GM12892 (cell line): Measurements from ENCODE around the gene OR7E24. TPM values are rescaled to one million over a fixed set of nuclear protein-coding genes. Genes with fewer than 3 reads are reported as not detected.
"Not testable (repeated sequence)": the region's sequence is repeated elsewhere in the genome, so short reads cannot be mapped to it uniquely, and the experiment has no call there.

ENCODE experiments used
- DNase-seq: peaks from one replicate; pipeline ENCODE4 v3.0.0; 2011; ENCODE audit not compliant: insufficient read length
- FAIRE-seq: peaks from 2 replicates; lab custom pipeline; 2011; peaks lifted over from hg19 to GRCh38; lab: Jason Lieb, UNC
- POLR2A ChIP-seq: IDR thresholded peaks from 2 replicates; pipeline ENCODE4 v1.6.1; 2011; ENCODE audit warnings: low read depth, low read length, control low read depth
- POLR2AphosphoS5 ChIP-seq: IDR thresholded peaks from 2 replicates; pipeline ENCODE4 v1.6.1; 2011; ENCODE audit warnings: low read depth, low read length, control low read depth
- TAF1 ChIP-seq: IDR thresholded peaks from 2 replicates; pipeline ENCODE4 v1.6.1; 2011; ENCODE audit warnings: low read depth, mild to moderate bottlenecking, control low read depth, low read length, borderline replicate concordance
- polyA plus RNA-seq: library from polyadenylated mRNA; unstranded; fragments of >200 nt; gene quantifications from one replicate; pipeline ENCODE4 v1.2.1, GENCODE V29; 2012; ENCODE audit warnings: missing spikeins, inconsistent platforms; ENCODE audit not compliant: missing spikeins

The OR7E24 gene
- polyA plus RNA-seq = not detected

DNA sequence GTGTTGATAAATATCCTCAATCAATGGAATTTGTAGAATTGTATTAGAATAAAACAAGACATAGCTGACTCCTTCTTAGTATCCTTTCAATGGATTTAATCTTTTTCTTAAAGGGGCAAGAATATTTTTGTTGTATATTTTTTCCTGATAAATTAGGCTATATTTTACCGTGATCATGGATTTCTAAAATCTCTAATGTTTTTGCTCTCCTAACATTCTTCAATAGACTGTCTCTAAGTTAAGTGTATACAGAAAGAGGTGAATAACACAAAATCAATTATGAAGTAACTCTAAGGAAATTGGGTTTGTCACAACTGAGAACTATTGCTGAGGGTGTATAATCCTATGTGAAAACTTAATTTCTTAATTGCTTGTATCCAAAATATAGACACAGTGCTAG, at the start of gene OR7E24:
Gene OR7E24 (plus strand): TSS at position 301 of the 400 bp plus-strand sequence. CDS start 114 bp downstream, outside the sequence.
- no peak for FAIRE-seq
- no peak for TF ChIP-seq TAF1
- TF ChIP-seq POLR2AphosphoS5 = no peak
- TF ChIP-seq POLR2A = no peak
- DNase-seq = no peak

DNA sequence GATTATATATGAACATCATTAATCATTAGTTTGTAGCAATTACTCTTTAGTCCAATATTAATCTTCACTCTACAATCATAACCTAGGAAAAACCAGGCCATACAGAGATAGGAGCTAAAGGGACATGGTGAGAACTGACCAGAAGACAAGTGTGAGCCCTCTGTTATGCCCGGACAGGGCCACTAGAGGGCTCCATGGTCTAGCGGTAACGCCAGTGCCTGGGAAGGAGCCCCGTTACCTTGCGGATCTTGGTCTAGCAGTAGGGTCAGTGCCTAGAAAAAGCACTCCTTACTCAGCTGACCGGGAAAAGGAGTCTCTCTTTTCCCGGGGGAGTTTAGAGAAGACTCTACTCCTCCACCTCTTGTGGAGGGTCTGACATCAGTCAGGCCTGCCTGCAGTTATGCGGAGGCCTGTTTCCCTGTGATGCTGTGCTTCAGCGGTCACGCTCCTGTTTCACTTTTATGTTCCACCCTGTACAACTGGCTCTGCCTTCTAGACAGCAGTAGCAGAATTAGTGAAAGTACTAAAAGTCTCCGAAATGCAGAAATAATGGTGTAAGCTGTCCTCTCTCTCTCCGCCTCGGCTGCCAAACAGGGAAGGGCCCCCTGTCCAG, 45.1 kb upstream of the OR7E24 start:
- FAIRE-seq = peak; percentile 33
- DNase-seq = peak; percentile 21
- no peak for TF ChIP-seq POLR2A
- no peak for TF ChIP-seq POLR2AphosphoS5
- no peak for TF ChIP-seq TAF1

DNA sequence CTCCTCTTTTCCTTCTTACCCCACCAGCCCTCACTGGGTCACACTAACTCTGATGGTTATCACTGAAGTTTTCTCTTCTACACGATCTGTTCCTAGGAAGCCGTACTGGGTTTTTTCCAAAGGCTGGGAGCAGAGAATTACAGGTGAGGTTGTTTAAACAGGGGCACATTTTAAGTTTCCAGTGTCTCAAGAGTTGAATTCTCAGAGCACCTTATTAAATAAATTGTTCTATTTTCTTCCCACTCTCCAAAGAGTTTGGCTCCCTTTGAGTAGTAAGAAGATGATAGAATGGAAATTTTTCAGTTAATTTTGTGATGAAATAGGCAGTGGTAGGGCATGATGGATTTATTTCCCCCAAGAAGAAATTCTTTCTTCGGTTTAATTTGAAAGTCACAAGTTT, 31.2 kb upstream of the OR7E24 start, which contains the start of gene OR7D4:
Gene OR7D4 (minus strand): TSS at position 101 of the 400 bp plus-strand sequence. CDS start 4,752 bp downstream, outside the sequence.
- no peak for FAIRE-seq
- TF ChIP-seq POLR2AphosphoS5 = no peak
- no peak for TF ChIP-seq POLR2A
- no peak for TF ChIP-seq TAF1
- no peak for DNase-seq

DNA sequence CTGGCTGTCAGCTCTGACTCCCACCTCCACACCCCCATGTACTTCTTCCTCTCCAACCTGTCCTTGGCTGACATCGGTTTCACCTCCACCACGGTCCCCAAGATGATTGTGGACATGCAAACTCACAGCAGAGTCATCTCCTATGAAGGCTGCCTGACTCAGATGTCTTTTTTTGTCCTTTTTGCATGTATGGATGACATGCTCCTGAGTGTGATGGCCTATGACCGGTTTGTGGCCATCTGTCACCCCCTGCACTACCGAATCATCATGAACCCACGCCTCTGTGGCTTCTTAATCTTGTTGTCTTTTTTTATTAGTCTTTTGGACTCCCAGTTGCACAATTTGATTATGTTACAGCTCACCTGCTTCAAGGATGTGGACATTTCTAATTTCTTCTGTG, 506 bp downstream of the OR7E24 start:
- DNase-seq = no peak
- FAIRE-seq = no peak
- TF ChIP-seq POLR2AphosphoS5 (no peak), TAF1 (no peak), POLR2A (no peak)

DNA sequence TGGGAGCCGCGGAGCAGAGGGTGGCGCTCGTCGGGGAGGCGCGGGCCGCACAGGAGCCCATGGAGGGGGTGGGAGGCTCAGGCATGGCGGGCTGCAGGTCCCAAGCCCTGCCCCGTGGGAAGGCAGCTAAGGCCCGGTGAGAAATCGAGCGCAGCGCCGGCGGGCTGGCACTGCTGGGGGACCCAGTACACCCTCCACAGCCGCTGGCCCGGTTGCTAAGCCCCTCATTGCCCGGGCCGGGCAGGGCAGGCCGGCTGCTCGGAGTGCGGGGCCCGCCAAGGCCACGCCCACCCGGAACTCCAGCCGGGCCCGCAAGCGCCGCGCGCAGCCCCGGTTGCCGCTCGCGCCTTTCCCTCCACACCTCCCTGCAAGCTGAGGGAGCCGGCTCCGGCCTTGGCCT, 32.8 kb downstream of the OR7E24 start:
- FAIRE-seq, DNase-seq: not testable (repeated sequence)

DNA sequence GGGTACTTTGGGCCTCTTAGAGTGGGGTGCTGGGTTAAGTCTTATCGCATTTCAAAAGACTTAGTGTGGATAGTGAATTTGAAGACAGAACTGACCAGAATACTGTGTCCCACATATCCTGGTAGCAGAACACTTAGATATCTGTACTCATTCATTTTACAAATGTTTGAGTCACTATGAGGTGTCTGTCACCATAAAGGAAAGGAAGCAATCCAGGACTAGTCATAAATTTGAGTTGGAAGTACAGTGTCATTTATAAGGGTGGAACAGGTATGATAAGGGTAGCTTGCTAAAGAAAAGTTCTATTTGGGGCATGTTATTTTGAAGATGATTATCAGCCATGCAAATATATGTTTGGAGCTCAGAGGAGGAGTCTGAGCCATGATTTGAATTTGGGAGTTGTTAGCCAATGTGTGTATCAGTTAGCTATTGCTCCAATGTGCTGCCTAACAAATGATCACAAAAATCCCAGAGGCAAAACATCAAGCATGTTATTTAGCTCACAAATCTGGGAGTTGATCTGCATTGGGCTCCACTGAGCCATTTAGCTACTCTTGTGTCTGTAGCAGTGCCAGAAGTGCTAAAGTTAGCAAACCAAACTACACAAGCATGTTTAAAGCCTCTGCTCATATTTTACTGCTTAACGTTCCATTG, 38.6 kb downstream of the OR7E24 start:
- DNase-seq = no peak
- no peak for FAIRE-seq
- no peak for TF ChIP-seq POLR2A
- TF ChIP-seq TAF1 = no peak
- TF ChIP-seq POLR2AphosphoS5 = no peak

DNA sequence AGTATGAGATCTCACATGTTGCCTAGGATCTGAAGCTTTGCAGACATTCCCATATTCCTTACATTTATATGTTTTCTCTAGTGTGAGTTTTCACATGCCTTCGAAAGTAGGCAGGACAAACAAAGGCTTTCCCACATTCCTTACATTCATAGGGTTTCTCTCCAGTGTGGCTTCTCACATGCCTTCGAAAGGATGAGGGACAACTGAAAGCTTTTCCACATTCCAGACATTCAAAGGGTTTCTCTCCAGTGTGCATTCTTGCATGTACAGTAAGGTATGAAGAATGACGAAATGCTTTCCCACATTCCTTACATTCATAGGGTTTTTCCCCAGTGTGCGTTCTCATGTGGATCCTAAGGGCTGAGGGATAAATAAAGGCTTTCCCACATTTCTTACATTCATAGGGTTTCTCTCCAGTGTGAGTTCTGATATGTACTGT, 44.7 kb downstream of the OR7E24 start:
- FAIRE-seq (no peak), DNase-seq (no peak)
- TF ChIP-seq TAF1 (no peak), POLR2AphosphoS5 (no peak), POLR2A (no peak)

DNA sequence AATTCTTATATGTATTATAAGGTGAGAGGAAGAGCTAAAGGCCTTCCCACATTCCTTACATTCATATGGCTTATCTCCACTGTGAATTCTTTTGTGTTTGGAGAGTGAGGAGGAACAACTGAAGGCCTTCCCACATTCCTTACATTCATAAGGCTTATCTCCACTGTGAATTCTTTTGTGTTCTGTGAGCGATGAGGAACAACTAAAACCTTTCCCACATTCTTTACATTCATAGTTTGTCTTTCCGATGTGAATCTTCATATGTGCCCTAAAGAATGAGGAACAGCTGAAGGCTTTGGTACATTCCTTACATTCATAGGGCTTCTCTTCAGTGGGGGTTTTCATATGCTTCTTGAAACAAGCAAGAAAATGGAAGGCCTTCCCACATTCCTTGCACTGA, 45.6 kb downstream of the OR7E24 start:
- DNase-seq = no peak
- FAIRE-seq = no peak
- TF ChIP-seq TAF1 = no peak
- no peak for TF ChIP-seq POLR2A
- TF ChIP-seq POLR2AphosphoS5 = no peak
